SU-DHL-6 (cell line): ENCODE results near the gene PDZD7.

Experiments used
- H2AFZ ChIP-seq: fragments of 200-600 bp; sonication (generic); 2 replicates; pipeline ENCODE4 v1.6.1; 2014; ENCODE audit warnings: low read depth, mild to moderate bottlenecking, moderate library complexity, mixed read lengths, antibody characterized with exemption, low read length; ENCODE audit not compliant: severe bottlenecking
- H3F3A ChIP-seq: fragments of 200-600 bp; shearing (Covaris generic); 2 replicates; pipeline ENCODE4 v1.6.0; 2016; ENCODE audit warnings: antibody characterized with exemption, mild to moderate bottlenecking; ENCODE audit not compliant: insufficient read depth
- H3K27ac ChIP-seq: fragments of 200-600 bp; sonication (generic); 2 replicates; pipeline ENCODE4 v1.5.1; 2016; ENCODE audit warnings: low read depth, mild to moderate bottlenecking, low read length, moderate library complexity, mixed read lengths
- H3K27me3 ChIP-seq: fragments of 200-600 bp; sonication (generic), shearing (Covaris generic); 2 replicates; pipeline ENCODE4 v1.6.0; 2014; ENCODE audit warnings: mild to moderate bottlenecking, low read length
- H3K36me3 ChIP-seq: fragments of 200-600 bp; sonication (generic); 2 replicates; pipeline ENCODE4 v1.6.1; 2014; ENCODE audit warnings: mild to moderate bottlenecking, low read length, mixed read lengths
- H3K4me2 ChIP-seq: fragments of 300-600, 200-600 bp; shearing (Covaris generic), sonication (generic); 2 replicates; pipeline ENCODE4 v1.6.0; 2014; ENCODE audit warnings: low read length, low read depth, mild to moderate bottlenecking; ENCODE audit not compliant: poor library complexity, severe bottlenecking
- H3K4me3 ChIP-seq: fragments of 200-600 bp; sonication (generic); 2 replicates; pipeline ENCODE4 v1.5.1; 2014; ENCODE audit warnings: antibody characterized with exemption, low read length, mild to moderate bottlenecking, mixed read lengths; ENCODE audit not compliant: insufficient read depth, poor library complexity, severe bottlenecking
- H3K79me2 ChIP-seq: fragments of 200-600 bp; sonication (generic); 2 replicates; pipeline ENCODE4 v1.6.1; 2014; ENCODE audit warnings: mild to moderate bottlenecking, low read length, moderate library complexity; ENCODE audit not compliant: insufficient read depth
- H3K9ac ChIP-seq: fragments of 200-600 bp; sonication (generic); 2 replicates; pipeline ENCODE4 v1.7.0; 2014; ENCODE audit warnings: mild to moderate bottlenecking, low read length
- H3K9me2 ChIP-seq: fragments of 200-600 bp; sonication (generic); replicated peaks from 2 replicates; pipeline ENCODE4 v1.6.1; 2014; ENCODE audit warnings: low read length; ENCODE audit not compliant: insufficient read depth
- H3K9me3 ChIP-seq: fragments of 200-600 bp; sonication (generic); 2 replicates; pipeline ENCODE4 v1.6.1; 2014; ENCODE audit warnings: low read length, mixed read lengths; ENCODE audit not compliant: insufficient read depth
- H4K20me1 ChIP-seq: fragments of 200-600 bp; sonication (generic); 2 replicates; pipeline ENCODE4 v1.6.1; 2014; ENCODE audit warnings: low read depth, mild to moderate bottlenecking, antibody characterized with exemption, low read length, moderate library complexity, mixed read lengths
- EZH2phosphoT487 ChIP-seq: fragments of 200-600 bp; sonication (generic), shearing (Covaris generic); conservative IDR thresholded peaks from 2 replicates; pipeline ENCODE4 v1.6.1; 2018; ENCODE audit warnings: mild to moderate bottlenecking, antibody characterized with exemption, low read length, moderate library complexity, mixed read lengths
- TF ChIP-seq, protein P1 (sequence below): fragments of 200-600 bp; sonication (generic); IDR thresholded peaks from one replicate; pipeline ENCODE4 v1.5.1; 2017; ENCODE audit warnings: antibody characterized with exemption, mild to moderate bottlenecking, low read length, moderate library complexity; ENCODE audit not compliant: insufficient read depth, poor library complexity, severe bottlenecking

PDZD7 gene

DNA sequence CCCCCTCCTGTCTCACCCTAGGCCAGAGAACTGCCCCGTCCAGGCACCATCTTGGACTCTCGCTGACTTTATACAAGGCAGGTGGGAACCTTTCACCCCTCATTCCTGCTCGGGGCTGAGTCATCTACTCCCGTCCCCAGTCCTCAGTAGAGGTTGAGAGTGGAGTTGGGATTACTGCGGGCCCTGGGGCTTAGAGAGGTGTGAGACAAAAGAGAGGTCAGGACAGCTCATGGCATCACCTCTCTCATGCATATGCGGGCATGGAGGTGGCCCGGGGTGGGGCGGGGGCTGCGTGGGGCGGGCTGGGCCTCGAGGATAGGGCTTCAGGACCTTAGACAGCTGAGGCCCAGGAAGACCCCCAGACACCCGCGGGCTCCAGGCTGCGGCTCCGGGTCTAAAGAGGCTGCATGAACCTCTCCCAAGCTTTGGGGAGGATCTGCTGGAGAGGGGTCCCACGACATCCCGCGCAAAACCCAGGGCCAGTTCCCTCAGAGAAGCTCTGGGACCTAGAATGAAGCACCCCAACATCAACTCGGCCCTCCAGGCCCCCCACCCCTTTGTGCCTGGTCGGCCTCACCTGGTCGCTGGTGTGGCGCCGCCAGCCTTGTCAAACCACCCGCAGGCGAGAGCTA is 317 bp downstream of the PDZD7 start:
- TF ChIP-seq, protein P1, sequence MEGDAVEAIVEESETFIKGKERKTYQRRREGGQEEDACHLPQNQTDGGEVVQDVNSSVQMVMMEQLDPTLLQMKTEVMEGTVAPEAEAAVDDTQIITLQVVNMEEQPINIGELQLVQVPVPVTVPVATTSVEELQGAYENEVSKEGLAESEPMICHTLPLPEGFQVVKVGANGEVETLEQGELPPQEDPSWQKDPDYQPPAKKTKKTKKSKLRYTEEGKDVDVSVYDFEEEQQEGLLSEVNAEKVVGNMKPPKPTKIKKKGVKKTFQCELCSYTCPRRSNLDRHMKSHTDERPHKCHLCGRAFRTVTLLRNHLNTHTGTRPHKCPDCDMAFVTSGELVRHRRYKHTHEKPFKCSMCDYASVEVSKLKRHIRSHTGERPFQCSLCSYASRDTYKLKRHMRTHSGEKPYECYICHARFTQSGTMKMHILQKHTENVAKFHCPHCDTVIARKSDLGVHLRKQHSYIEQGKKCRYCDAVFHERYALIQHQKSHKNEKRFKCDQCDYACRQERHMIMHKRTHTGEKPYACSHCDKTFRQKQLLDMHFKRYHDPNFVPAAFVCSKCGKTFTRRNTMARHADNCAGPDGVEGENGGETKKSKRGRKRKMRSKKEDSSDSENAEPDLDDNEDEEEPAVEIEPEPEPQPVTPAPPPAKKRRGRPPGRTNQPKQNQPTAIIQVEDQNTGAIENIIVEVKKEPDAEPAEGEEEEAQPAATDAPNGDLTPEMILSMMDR: no peak
- TF ChIP-seq EZH2phosphoT487: no peak
- Histone ChIP-seq H3F3A (no peaks in the 10 kb centered on the region), H3K9me3 (no peaks in the 10 kb centered on the region), H3K79me2 (no peaks in the 10 kb centered on the region), H3K9ac (peak overlapping the region; percentile 52; the same call in 1 of the 2 replicates), H2AFZ (peak overlapping the region; percentile 64), H3K27ac (no peak overlapping the region), H3K9me2 (no peaks in the 10 kb centered on the region), H3K4me2 (peak overlapping the region; percentile 80), H4K20me1 (no peaks in the 10 kb centered on the region), H3K27me3 (no peaks in the 10 kb centered on the region), H3K36me3 (no peaks in the 10 kb centered on the region), H3K4me3 (peak overlapping the region; percentile 41)

DNA sequence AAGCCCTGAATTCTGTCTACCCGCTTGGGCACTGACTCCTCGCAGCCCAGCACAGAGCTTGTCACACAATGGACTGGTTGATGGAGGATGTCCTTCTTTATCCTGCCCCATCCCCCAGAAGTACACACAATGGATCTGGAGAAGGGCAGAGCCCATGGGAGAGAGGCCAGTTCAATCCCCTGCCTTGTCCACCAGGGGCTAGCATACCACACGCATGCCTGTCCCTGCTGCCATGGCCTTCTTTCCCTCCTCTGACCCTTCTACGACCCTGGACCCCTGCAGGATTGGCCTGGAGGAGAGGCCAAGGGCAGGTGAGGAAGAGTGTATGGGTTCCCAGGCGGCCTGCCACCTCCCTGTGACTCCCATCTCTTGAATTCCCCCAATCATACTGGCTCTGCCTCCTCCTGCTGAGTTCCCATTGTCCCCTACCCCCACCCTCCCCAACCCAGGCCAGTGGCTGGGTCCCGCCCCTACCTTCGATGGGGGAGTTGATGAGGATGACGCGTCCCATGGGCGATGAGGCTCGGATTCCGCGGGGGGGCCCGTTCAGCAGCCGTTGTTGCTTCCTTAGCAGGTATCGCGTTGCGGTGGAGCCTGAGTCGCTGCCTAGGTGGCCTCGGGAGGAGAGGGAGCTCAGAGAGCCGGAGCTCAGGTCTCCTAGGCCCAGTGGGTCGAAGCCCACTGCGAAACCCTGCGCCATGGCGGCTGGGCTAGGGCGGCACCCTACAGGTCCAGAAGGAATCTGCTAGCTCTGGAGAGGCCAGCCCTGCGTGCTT is 1.2 kb downstream of the PDZD7 start:
- no peak overlapping the region for H3K4me3 ChIP-seq
- H4K20me1 ChIP-seq: no peaks in the 10 kb centered on the region
- H3K36me3 ChIP-seq: no peaks in the 10 kb centered on the region
- no peaks in the 10 kb centered on the region for H3F3A ChIP-seq
- no peak overlapping the region for H2AFZ ChIP-seq
- H3K27ac ChIP-seq: no peak overlapping the region
- H3K9me3 ChIP-seq: no peaks in the 10 kb centered on the region
- H3K27me3 ChIP-seq: no peaks in the 10 kb centered on the region
- no peak overlapping the region for H3K9ac ChIP-seq
- TF ChIP-seq EZH2phosphoT487: no peak
- TF ChIP-seq, protein P1: no peak
- H3K79me2 ChIP-seq: no peaks in the 10 kb centered on the region
- H3K9me2 ChIP-seq: no peaks in the 10 kb centered on the region
- H3K4me2 ChIP-seq: no peak overlapping the region

DNA sequence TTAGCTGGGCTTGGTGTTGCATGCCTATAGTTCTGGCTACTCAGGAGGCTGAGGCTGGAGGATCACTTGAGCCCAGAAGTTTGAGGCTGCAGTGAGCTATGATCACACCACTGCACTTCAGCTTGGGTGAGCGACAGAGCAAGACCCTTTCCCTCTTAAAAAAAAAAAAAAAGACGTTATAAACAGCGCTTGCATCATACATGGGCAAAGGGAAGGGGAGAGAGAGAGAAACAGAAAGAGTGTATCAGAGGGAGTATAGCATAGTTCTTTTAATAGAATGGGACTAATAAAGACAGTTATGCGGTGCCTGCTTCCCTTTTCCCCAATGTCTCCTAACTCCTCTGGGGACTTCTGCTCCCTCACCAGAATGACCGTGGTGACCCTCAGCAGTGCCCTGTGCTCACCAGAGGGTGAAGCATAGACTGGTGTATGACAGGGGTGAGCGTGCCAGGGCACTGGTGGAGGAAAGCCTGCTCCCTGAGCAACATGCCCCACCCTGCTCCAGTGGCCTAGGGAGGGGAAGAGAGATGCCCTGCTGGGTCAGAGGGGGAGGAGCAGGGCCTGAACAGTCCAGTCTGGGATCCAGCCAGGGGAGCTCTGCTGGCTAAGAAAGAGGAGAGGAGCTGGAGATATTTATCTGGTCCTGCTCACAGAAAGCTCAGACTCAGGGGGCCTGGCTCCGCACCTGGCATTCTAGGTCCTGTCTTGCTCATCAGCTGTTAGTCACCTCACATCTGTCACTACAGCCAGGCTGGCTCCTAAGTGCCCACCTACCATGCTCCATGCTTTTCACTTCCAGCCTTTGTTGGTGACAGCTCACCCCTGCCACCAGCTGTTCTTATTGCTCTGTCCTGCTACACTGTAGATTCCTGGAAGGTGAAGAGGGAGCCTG is 2.2 kb downstream of the PDZD7 start:
- no peaks in the 10 kb centered on the region for H3F3A ChIP-seq

More for the DNA sequence above, 2.2 kb downstream of the PDZD7 start:
- H3K27me3 ChIP-seq: no peaks in the 10 kb centered on the region
- no peak overlapping the region for H3K27ac ChIP-seq
- H3K4me3 ChIP-seq: no peak overlapping the region
- no peaks in the 10 kb centered on the region for H3K36me3 ChIP-seq
- H3K9me3 ChIP-seq: no peaks in the 10 kb centered on the region
- no peak overlapping the region for H2AFZ ChIP-seq
- H3K79me2 ChIP-seq: no peaks in the 10 kb centered on the region
- no peak overlapping the region for H3K9ac ChIP-seq
- TF ChIP-seq EZH2phosphoT487: no peak
- TF ChIP-seq, protein P1: no peak
- H3K4me2 ChIP-seq: no peak overlapping the region
- no peaks in the 10 kb centered on the region for H3K9me2 ChIP-seq
- H4K20me1 ChIP-seq: no peaks in the 10 kb centered on the region
